HepG2 (cell line): ENCODE results near the gene ZNF22. TPM values are rescaled to one million over a fixed set of nuclear protein-coding genes. Genes with fewer than 3 reads are reported as not detected.

ENCODE experiments used
- CREB1 ChIP-seq, 2 experiments: fragments of 450-650 bp in 1 of 2; IDR thresholded peaks; 2 replicates each; pipeline ENCODE4 v1.6.1; 2016 to 2017; ENCODE audit warnings: control low read depth in 1 of 2, mild to moderate bottlenecking in 1 of 2, missing compliant biosample characterization in 1 of 2, missing genetic modification characterization in 1 of 2
- E2F1 ChIP-seq: sonication (generic); formaldehyde crosslinking; IDR thresholded peaks from 2 replicates; pipeline ENCODE4 v1.5.0; 2020; ENCODE audit warnings: missing genetic modification reagents
- FOXO1 ChIP-seq: sonication (generic); formaldehyde crosslinking; IDR thresholded peaks from 2 replicates; pipeline ENCODE4 v1.4.0; 2020; ENCODE audit warnings: missing genetic modification reagents
- FUBP1 ChIP-seq: sonication (generic); formaldehyde crosslinking; IDR thresholded peaks from 2 replicates; pipeline ENCODE4 v1.5.1; 2020; ENCODE audit warnings: missing genetic modification reagents, mild to moderate bottlenecking, borderline replicate concordance
- NRL ChIP-seq: sonication (generic); formaldehyde crosslinking; IDR thresholded peaks from 2 replicates; pipeline ENCODE4 v1.5.0; 2020; ENCODE audit warnings: missing genetic modification reagents, mild to moderate bottlenecking, moderate library complexity, borderline replicate concordance
- POLR2A ChIP-seq, 2 experiments: IDR thresholded peaks; 2 replicates each; pipeline ENCODE4 v1.6.1; 2011; ENCODE audit warnings: low read depth in 2 of 2, low read length in 2 of 2, mild to moderate bottlenecking in 1 of 2, moderate library complexity in 1 of 2; ENCODE audit not compliant: insufficient read depth in 1 of 2
- ZFP1 ChIP-seq: IDR thresholded peaks from 2 replicates; pipeline ENCODE4 v1.6.1; 2016
- ZNF362 ChIP-seq: sonication (generic); formaldehyde crosslinking; IDR thresholded peaks from 2 replicates; pipeline ENCODE4 v1.4.0; 2020; ENCODE audit warnings: missing genetic modification reagents, mild to moderate bottlenecking, borderline replicate concordance
- ZNF878 ChIP-seq: sonication (generic); formaldehyde crosslinking; IDR thresholded peaks from 2 replicates; pipeline ENCODE4 v1.8.1; 2023; ENCODE audit warnings: mild to moderate bottlenecking, missing genetic modification reagents, moderate library complexity
- polyA plus RNA-seq, 8 experiments: library from polyadenylated mRNA; depleted of rRNA in 3 of 8; stranded (reverse) in 7 of 8; unstranded in 1 of 8; fragments of >200 nt; fragmentation: Illumina TruSeq in 4 of 8; extraction: Trizol in 4 of 8; gene quantifications; 2 replicates each; pipeline versions ENCODE4 v1.2.1 to v1.2.3, GENCODE V29; 2011 to 2016; ENCODE audit warnings: low read depth in 4 of 8, missing spikeins in 1 of 8, mixed read lengths in 1 of 8; ENCODE audit not compliant: insufficient read depth in 1 of 8
- total RNA-seq, 5 experiments: library from RNA; depleted of rRNA; stranded (reverse); fragments of >200 nt; fragmentation: Illumina TruSeq; extraction: Trizol; gene quantifications; 2 replicates each; pipeline ENCODE4 v1.2.3, GENCODE V29; 2016; ENCODE audit warnings: low read depth in 1 of 5
- TF ChIP-seq, protein P1 (sequence below): sonication (generic); formaldehyde crosslinking; IDR thresholded peaks from one replicate; pipeline ENCODE4 v1.5.1; 2020; ENCODE audit warnings: mild to moderate bottlenecking, missing genetic modification reagents; ENCODE audit errors: not compliant biosample characterization
- TF ChIP-seq, protein P2 (sequence below): sonication (generic); formaldehyde crosslinking; IDR thresholded peaks from 2 replicates; pipeline ENCODE4 v1.4.0; 2020; ENCODE audit warnings: mild to moderate bottlenecking, missing genetic modification reagents
- TF ChIP-seq, protein P3 (sequence below): sonication (generic); formaldehyde crosslinking; IDR thresholded peaks from 2 replicates; pipeline ENCODE4 v1.9.0; 2022; ENCODE audit warnings: missing genetic modification reagents, mild to moderate bottlenecking, borderline replicate concordance

The ZNF22 gene
- total and polyA plus RNA-seq, 2 of the 13 experiments (the other 11 are each of a cell fraction or from before 2014, with no cell fraction given), result 0.40 to 1.3 TPM

GRCh38 chr10:44975431-44976331, 25.0 kb upstream of the ZNF22 start (continued):
- TF ChIP-seq, protein P1, sequence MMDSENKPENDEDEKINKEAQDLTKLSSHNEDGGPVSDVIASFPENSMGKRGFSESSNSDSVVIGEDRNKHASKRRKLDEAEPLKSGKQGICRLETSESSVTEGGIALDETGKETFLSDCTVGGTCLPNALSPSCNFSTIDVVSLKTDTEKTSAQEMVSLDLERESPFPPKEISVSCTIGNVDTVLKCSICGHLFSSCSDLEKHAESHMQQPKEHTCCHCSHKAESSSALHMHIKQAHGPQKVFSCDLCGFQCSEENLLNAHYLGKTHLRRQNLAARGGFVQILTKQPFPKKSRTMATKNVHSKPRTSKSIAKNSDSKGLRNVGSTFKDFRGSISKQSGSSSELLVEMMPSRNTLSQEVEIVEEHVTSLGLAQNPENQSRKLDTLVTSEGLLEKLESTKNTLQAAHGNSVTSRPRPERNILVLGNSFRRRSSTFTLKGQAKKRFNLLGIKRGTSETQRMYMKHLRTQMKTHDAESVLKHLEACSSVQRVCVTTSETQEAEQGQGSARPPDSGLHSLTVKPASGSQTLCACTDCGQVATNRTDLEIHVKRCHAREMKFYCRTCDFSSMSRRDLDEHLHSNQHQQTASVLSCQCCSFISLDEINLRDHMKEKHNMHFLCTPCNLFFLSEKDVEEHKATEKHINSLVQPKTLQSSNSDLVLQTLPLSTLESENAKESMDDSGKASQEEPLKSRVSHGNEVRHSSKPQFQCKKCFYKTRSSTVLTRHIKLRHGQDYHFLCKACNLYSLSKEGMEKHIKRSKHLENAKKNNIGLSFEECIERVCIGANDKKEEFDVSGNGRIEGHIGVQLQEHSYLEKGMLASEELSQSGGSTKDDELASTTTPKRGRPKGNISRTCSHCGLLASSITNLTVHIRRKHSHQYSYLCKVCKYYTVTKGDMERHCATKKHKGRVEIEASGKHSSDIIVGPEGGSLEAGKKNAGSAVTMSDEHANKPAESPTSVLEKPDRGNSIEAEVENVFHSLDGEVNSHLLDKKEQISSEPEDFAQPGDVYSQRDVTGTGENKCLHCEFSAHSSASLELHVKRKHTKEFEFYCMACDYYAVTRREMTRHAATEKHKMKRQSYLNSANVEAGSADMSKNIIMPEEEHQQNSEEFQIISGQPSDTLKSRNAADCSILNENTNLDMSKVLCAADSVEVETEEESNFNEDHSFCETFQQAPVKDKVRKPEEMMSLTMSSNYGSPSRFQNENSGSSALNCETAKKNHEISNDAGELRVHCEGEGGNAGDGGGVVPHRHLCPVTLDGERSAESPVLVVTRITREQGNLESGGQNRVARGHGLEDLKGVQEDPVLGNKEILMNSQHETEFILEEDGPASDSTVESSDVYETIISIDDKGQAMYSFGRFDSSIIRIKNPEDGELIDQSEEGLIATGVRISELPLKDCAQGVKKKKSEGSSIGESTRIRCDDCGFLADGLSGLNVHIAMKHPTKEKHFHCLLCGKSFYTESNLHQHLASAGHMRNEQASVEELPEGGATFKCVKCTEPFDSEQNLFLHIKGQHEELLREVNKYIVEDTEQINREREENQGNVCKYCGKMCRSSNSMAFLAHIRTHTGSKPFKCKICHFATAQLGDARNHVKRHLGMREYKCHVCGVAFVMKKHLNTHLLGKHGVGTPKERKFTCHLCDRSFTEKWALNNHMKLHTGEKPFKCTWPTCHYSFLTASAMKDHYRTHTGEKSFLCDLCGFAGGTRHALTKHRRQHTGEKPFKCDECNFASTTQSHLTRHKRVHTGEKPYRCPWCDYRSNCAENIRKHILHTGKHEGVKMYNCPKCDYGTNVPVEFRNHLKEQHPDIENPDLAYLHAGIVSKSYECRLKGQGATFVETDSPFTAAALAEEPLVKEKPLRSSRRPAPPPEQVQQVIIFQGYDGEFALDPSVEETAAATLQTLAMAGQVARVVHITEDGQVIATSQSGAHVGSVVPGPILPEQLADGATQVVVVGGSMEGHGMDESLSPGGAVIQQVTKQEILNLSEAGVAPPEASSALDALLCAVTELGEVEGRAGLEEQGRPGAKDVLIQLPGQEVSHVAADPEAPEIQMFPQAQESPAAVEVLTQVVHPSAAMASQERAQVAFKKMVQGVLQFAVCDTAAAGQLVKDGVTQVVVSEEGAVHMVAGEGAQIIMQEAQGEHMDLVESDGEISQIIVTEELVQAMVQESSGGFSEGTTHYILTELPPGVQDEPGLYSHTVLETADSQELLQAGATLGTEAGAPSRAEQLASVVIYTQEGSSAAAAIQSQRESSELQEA (CRISPR knock-in tag), result no peak
- TF ChIP-seq POLR2A (IDR thresholded peaks at IDR 0.05; ENCODE audit: insufficient read depth in 1 of 2, low read depth in 2 of 2, low read length in 2 of 2), result 0 out of 4 replicates have a peak, but pooled peaks of 1 of the 2 experiments have one; percentile 42
- TF ChIP-seq ZFP1 (CRISPR knock-in tag), result no peak; the same call in 1 of the 2 replicates
- TF ChIP-seq ZNF878 (CRISPR knock-in tag), result peak; percentile 75; the same call in 1 of the 2 replicates
- TF ChIP-seq, protein P2, sequence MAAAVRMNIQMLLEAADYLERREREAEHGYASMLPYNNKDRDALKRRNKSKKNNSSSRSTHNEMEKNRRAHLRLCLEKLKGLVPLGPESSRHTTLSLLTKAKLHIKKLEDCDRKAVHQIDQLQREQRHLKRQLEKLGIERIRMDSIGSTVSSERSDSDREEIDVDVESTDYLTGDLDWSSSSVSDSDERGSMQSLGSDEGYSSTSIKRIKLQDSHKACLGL (CRISPR knock-in tag), result no peak
- no peak for TF ChIP-seq CREB1 (IDR thresholded peaks at IDR 0.05)
- no peak for TF ChIP-seq CREB1 (CRISPR knock-in tag; IDR thresholded peaks at IDR 0.05)
- no peak for TF ChIP-seq ZNF362 (CRISPR knock-in tag)
- no peak for TF ChIP-seq FOXO1 (CRISPR knock-in tag)
- TF ChIP-seq, protein P3, sequence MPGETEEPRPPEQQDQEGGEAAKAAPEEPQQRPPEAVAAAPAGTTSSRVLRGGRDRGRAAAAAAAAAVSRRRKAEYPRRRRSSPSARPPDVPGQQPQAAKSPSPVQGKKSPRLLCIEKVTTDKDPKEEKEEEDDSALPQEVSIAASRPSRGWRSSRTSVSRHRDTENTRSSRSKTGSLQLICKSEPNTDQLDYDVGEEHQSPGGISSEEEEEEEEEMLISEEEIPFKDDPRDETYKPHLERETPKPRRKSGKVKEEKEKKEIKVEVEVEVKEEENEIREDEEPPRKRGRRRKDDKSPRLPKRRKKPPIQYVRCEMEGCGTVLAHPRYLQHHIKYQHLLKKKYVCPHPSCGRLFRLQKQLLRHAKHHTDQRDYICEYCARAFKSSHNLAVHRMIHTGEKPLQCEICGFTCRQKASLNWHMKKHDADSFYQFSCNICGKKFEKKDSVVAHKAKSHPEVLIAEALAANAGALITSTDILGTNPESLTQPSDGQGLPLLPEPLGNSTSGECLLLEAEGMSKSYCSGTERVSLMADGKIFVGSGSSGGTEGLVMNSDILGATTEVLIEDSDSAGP, result no peak; the same call in 1 of the 2 replicates
- TF ChIP-seq E2F1 (CRISPR knock-in tag), result no peak
- TF ChIP-seq FUBP1 (CRISPR knock-in tag), result peak; percentile 99; the same call in 1 of the 2 replicates
- TF ChIP-seq NRL (CRISPR knock-in tag), result no peak
